Frontal cortex (tissue), 4 donors: ENCODE measurements around the gene PTPA. TPM values are rescaled to one million over a fixed set of nuclear protein-coding genes. Genes with fewer than 3 reads are reported as not detected.
"Not testable (repeated sequence)": the region's sequence is repeated elsewhere in the genome, so short reads cannot be mapped to it uniquely, and the experiment has no call there.

Source experiments
- DNase-seq, 2 donors: peaks; one replicate each; pipeline ENCODE4 v3.0.0; 2012; ENCODE audit warnings: low spot score in 2 of 2
- FAIRE-seq: peaks from 2 replicates; lab custom pipeline; 2012; peaks lifted over from hg19 to GRCh38; lab: Jason Lieb, UNC
- total RNA-seq: library from RNA; depleted of rRNA; stranded (reverse); fragments of >200 nt; gene quantifications from one replicate; pipeline ENCODE4 v1.2.3, GENCODE V29; 2014
- donor health status: control.
- donor health status: control.
- donor health status: control.

Gene PTPA
- total RNA-seq, 1 donor from 2014 or later, result 55.0 TPM

GRCh38 chr9:129184596-129185122 lies 73.4 kb downstream of the PTPA start:
- no peak for DNase-seq
- FAIRE-seq, result no peak

- FAIRE-seq (no peak), DNase-seq (no peak)
Observed at GRCh38 chr9:129185402-129185801, 74.2 kb downstream of the PTPA start.

- DNase-seq, result no peak
- no peak for FAIRE-seq
Observed at GRCh38 chr9:129185991-129186390, 74.8 kb downstream of the PTPA start.

GRCh38 chr9:129187042-129187441 lies 75.8 kb downstream of the PTPA start:
- FAIRE-seq (no peak), DNase-seq (no peak)

- not testable (repeated sequence) for DNase-seq, FAIRE-seq
Observed at GRCh38 chr9:129189971-129190370, 78.8 kb downstream of the PTPA start.

- DNase-seq (no peak), FAIRE-seq (no peak)
Observed at GRCh38 chr9:129191234-129191633, 80.0 kb downstream of the PTPA start.

GRCh38 chr9:129193655-129194054 lies 82.4 kb downstream of the PTPA start:
- FAIRE-seq (no peak), DNase-seq (no peak)

- DNase-seq (no peak), FAIRE-seq (no peak)
Observed at GRCh38 chr9:129194221-129194620, 83.0 kb downstream of the PTPA start.

GRCh38 chr9:129195606-129196005 lies 84.4 kb downstream of the PTPA start:
- FAIRE-seq (no peak), DNase-seq (no peak)

- DNase-seq, FAIRE-seq: not testable (repeated sequence)
Observed at GRCh38 chr9:129197045-129197444, 85.8 kb downstream of the PTPA start.

GRCh38 chr9:129197978-129198318 lies 86.7 kb downstream of the PTPA start:
- DNase-seq (no peak), FAIRE-seq (no peak)

Other genes starting within 250 kb of the PTPA start
- 9.8 TPM for gene KYAT1, start 229.5 kb upstream of the PTPA start, total RNA-seq
- 19.6 TPM for gene LRRC8A, start 229.3 kb upstream of the PTPA start, total RNA-seq
- gene PHYHD1, start 190.4 kb upstream of the PTPA start, total RNA-seq, result 1.2 TPM
- gene DOLK, start 163.8 kb upstream of the PTPA start, total RNA-seq, result 18.3 TPM
- gene NUP188, start 163.7 kb upstream of the PTPA start, total RNA-seq, result 22.0 TPM
- 60.3 TPM for gene SH3GLB2, start 83.1 kb upstream of the PTPA start, total RNA-seq
- gene MIGA2, start 74.8 kb upstream of the PTPA start, total RNA-seq, result 12.6 TPM
- gene DOLPP1, start 30.3 kb upstream of the PTPA start, total RNA-seq, result 16.7 TPM
- gene CRAT, start 622 bp upstream of the PTPA start, total RNA-seq, result 12.2 TPM
- 33.8 TPM for gene IER5L, start 66.8 kb downstream of the PTPA start, total RNA-seq